ENCODE data around the gene NDUFS5.

- no peak for TF ChIP-seq CTCF (IDR thresholded peaks at IDR 0.05)
- no peak for TF ChIP-seq POLR2A (IDR thresholded peaks at IDR 0.05)
These were observed 9.5 kb upstream of the NDUFS5 start for GRCh38 chr1:39016604-39017171.
